Fibroblast of pulmonary artery (primary cell): ENCODE data around the gene NOXA1.

Experiments used
- DNase-seq: peaks from one replicate; pipeline ENCODE4 v3.0.0-alpha.2; 2010; ENCODE audit warnings: low read depth
- H3K4me3 ChIP-seq: replicated peaks from 2 replicates; pipeline ENCODE4 v1.5.1; 2011; ENCODE audit warnings: low read depth, mild to moderate bottlenecking, control low read depth, low read length, moderate library complexity
- TF ChIP-seq, protein P1 (sequence below): IDR thresholded peaks from 2 replicates; pipeline ENCODE4 v1.5.1; 2011; ENCODE audit warnings: mild to moderate bottlenecking, control low read depth, low read length, inconsistent platforms; ENCODE audit errors: missing control alignments

NOXA1 gene

DNA sequence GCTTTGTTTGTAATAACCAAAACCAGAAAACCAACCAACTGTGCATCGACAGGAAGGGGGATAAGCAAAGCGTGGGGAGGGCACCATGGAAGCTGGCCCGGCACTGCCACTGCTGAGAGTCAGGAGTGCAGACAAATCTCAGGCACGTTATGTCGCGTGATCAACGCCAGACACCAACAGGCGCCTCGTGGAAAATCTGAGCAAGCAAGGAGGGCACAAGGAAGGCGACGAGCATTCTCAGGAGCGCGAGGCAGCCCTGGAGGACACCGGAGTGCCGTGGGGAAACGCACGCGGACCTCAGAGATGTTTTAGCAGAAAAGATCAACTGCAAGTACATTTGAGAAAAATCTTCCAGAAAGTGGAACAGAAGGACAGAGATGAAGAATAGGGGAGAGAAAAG lies 51.1 kb downstream of the NOXA1 start:
- no peak for DNase-seq

DNA sequence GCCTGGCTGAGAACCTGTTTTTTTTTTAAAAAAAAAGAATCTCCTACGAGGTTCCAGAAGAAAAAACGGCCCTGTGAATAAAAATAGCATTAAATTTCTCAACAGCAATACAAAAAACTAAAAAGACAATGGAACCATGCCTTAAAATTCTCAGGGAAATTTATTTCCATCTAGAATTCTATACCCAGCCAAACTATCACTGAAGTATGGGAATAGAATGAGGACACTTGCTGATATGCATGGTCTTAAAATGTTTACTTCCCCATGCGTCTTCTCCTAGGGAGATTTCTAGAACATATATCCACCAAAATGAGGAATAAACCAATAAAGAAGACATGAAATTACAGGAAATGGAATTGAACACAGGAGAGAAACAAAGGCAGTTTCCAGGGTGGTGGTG lies 52.5 kb downstream of the NOXA1 start:
- no peak overlapping the region for H3K4me3 ChIP-seq
- DNase-seq: no peak
- TF ChIP-seq, protein P1, sequence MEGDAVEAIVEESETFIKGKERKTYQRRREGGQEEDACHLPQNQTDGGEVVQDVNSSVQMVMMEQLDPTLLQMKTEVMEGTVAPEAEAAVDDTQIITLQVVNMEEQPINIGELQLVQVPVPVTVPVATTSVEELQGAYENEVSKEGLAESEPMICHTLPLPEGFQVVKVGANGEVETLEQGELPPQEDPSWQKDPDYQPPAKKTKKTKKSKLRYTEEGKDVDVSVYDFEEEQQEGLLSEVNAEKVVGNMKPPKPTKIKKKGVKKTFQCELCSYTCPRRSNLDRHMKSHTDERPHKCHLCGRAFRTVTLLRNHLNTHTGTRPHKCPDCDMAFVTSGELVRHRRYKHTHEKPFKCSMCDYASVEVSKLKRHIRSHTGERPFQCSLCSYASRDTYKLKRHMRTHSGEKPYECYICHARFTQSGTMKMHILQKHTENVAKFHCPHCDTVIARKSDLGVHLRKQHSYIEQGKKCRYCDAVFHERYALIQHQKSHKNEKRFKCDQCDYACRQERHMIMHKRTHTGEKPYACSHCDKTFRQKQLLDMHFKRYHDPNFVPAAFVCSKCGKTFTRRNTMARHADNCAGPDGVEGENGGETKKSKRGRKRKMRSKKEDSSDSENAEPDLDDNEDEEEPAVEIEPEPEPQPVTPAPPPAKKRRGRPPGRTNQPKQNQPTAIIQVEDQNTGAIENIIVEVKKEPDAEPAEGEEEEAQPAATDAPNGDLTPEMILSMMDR: no peak

More for the DNA sequence above, 51.1 kb downstream of the NOXA1 start:
- TF ChIP-seq, protein P1: no peak
- H3K4me3 ChIP-seq: no peak overlapping the region

DNA sequence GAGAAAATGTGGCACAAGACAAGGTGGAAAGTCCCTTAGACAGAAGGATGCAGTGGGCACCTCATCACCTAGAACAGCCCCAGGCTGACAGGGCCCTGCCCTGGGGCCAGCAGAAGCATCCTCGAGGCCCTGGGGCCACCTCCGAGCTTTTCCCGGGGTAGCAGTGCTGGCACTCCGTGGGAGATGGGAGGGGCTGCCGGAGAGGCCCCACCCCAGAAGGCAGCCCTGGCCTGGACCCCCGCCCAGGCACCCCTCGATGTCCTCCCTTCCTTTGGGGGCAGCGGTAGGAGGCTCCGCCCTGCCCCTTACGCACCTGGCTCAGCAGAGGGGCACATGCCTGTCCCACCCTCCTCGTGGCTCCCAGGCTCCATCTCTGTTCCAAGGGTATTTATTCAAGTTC lies 53.7 kb downstream of the NOXA1 start:
- TF ChIP-seq, protein P1: no peak
- DNase-seq: no peak
- H3K4me3 ChIP-seq: no peak overlapping the region

DNA sequence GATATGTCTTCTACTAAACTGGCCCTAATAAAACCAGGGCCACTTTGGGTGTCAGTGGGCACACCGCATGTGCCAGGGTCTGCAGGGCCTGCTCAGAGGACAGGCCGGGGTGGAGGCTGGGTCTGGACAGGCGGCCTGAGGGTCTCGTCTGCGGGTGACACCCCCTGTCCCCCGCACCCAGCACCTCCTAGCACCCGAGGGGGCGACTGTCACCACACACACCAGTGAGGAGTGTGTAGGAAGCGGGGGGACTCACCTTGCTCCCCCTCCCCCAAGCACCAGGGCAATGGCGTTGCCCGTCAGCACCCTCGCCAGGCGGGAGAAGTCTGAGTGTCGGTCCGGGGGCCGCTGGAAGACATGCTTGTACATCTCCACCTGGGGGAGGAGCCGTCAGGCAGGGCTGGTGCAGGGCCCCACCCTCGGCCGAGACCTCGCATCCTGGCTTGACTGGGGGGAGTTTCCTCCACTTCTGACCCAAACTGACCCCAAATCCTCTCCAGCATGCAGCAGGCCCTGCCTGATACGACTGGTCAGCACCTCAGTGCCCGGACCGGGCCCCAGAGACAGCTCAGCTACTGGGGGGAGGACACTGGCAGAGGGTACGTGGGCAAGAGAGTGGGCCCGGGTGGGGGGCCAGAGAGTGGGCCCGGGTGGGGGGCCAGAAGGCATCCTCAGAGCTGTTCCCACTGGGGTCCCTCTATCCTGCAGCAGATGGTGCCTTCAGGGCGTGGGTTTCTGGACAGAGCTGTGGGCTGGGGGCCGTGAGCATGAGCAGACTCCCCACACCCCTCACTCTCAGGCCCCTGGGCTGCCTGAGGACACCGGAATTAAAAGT lies 54.8 kb downstream of the NOXA1 start:
- no peak for DNase-seq
- TF ChIP-seq, protein P1: no peak

DNA sequence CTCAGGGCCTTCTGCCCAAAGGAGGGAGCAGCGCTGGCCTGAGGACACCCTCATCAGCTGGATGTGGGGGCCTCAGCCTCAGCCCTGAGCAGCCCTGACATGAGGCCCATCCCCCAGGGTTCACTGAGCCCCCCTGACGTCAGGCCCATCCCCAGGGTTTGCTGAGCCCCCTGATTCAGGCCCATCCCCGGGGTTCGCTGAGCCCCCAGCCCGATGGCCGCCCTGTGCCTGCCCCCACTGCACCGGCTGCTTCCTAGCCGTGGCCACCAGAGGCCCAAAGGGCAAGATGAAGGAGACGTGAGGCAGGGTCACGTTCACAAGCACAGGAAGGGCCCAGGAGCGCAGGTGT lies 55.4 kb downstream of the NOXA1 start:
- no peak overlapping the region for H3K4me3 ChIP-seq
- TF ChIP-seq, protein P1: no peak
- DNase-seq: no peak

More for the DNA sequence above, 54.8 kb downstream of the NOXA1 start:
- H3K4me3 ChIP-seq: no peak overlapping the region

DNA sequence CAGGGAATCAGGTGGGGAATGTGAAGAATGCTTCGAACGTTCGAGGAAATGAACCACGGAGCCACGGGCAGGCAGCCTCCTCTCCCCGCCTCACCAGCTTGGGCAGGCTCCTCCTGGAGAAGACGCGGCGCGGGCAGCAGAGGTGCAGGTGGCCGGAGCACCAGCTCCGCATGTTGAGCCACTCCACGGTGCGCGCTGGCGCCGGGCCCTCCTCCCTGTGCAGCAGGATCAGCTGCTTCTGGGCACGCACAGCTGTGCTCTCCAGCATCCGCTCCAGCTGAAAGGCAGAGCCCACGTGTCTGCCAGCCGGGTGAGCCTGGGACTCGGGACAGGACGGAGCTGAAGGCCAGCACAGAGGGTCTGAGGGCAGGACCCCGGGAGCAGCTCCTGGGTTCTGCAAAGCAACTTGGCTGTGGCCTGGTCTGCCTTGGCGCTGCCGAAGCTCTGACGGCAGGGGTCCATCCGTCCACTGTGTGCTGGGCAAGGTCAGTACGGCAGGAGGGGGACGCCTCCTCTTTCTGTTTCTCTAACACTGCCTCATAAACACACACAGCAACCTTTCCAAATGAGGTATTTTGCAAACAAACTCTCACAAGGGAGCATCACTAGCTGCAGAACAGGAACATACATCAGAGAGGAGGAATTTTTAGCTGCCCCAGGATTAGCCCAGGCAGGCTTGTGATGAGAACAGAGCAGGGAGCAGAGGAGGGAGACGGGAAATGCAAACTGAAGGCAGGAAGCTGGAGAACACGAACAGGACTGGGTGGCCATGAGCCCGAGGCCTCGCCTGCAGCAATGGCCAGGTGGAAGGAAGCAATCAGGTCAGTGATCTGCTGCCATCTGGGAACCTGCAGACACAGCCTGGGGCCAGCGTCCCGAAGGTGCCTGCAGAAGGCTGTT lies 56.0 kb downstream of the NOXA1 start:
- TF ChIP-seq, protein P1: no peak
- DNase-seq: no peak
- no peak overlapping the region for H3K4me3 ChIP-seq
